ENCODE results near the gene LENG8.
"Not testable (repeated sequence)": the region's sequence is repeated elsewhere in the genome, so short reads cannot be mapped to it uniquely, and the experiment has no call there.

Gene LENG8

DNA sequence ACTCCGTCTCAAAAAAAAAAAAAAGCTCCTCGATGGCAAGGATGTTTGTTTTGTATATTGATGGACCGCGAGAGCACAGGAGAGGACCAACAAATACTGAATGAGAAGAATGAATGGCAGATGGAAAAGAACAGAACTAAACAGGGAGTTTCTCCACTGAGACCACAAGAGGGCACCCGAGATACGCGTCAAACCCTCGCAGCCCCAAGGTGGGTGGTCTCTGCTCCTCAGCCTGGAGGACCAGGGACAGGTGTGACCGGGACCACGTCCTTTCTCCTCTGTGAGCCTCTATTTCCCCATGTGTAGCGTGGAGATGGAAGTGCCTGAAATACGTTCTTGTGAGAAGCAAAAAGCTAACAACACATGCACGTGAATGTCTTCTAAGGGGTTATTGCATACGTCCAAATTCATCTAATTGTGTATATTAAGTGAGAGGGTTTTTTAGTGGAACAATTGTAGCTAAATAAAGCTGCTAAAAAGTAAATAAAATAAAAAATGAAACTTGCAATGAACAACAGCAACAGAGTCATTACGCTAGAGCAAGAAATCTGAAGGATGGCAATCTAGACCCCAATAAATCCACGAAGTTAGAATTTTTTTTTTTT, 32.4 kb downstream of the LENG8 start:
- H3K27me3 ChIP-seq: peaks cover 0 to 81% (median 0%) of the 10 kb centered on the region in 11 experiments; a peak in 8 of 22 replicates
- H4K20me1 ChIP-seq: peaks cover 0 to 8% (median 0%) of the 10 kb centered on the region in 11 experiments; a peak in 4 of 22 replicates
- TF ChIP-seq Cebpa-rat (IDR thresholded peaks at IDR 0.05): no peak
- H3K9ac ChIP-seq: no peak overlapping the region
- peaks cover 39 to 57% (median 46%) of the 10 kb centered on the region in 10 experiments for H3K4me1 ChIP-seq
- no peaks in the 10 kb centered on the region for H3K36me3 ChIP-seq
- H3K4me3 ChIP-seq: no peak overlapping the region
- H3K4me2 ChIP-seq: peak overlapping the region in 10 of 11 experiments; percentile 11 to 72 (median 50); a peak in 9 of 22 replicates
- H3K9me3 ChIP-seq (replicated peaks in 1 of 11): no peaks in the 10 kb centered on the region
- no peak overlapping the region for H3K27ac ChIP-seq

DNA sequence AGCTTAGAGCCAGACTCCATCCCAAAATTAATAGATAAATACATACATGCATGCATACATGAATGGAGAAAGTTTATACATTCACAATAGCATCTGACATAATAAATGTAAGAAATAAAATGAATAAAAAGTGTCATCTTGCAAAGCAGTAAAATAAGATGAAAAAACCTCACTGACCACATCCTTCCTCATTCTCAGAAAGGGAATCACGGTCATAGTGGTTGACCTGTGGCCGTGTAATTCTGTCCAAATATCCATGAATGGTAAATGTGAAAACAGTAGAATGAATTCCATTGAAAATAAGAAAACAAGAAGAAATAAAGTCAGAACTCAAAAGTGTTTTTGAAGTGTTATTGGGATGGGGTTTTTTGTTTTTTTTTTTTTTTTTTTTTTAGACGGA, 33.9 kb downstream of the LENG8 start:
- H3K4me1 ChIP-seq: peaks cover 39 to 55% (median 46%) of the 10 kb centered on the region in 10 experiments
- H3K4me3 ChIP-seq: no peak overlapping the region
- peaks cover 0 to 66% (median 0%) of the 10 kb centered on the region in 11 experiments; a peak in 7 of 22 replicates for H3K27me3 ChIP-seq
- H3K36me3 ChIP-seq: no peaks in the 10 kb centered on the region
- peaks cover 0 to 5% (median 0%) of the 10 kb centered on the region in 11 experiments; a peak in 4 of 22 replicates for H4K20me1 ChIP-seq
- no peaks in the 10 kb centered on the region for H3K9me3 ChIP-seq (replicated peaks in 1 of 11)
- no peak overlapping the region for H3K27ac ChIP-seq
- no peak for TF ChIP-seq Cebpa-rat (IDR thresholded peaks at IDR 0.05)
- no peak overlapping the region for H3K9ac ChIP-seq
- peak overlapping the region; percentile 49 to 75 (median 66); a peak in 21 of 22 replicates for H3K4me2 ChIP-seq

DNA sequence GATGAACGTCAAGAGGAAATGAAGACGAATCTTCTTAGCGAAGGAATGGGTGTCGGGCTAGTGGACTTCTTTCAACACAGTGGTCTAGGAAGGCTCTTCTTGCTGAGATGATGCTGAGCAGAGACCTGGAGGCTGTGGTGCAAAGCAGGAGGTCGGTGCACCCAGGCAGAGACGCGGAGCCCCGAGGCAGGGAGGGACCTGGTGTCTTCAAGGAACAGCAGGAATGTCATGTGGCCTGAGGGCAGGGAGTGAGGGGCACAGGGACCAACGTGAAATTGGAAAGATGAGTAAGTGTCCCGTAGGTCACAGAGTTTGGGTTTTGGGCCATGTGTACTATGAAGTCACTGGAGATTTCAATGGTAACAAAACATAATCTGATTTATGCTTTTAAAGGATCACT, 35.5 kb downstream of the LENG8 start:
- Histone ChIP-seq H3K4me3 (no peak overlapping the region), H3K27ac (no peak overlapping the region), H4K20me1 (no peaks in the 10 kb centered on the region; a peak in 1 of 22 replicates), H3K4me1 (peaks cover 39 to 52% (median 46%) of the 10 kb centered on the region in 10 experiments), H3K36me3 (no peaks in the 10 kb centered on the region), H3K9ac (no peak overlapping the region), H3K4me2 (no peak overlapping the region), H3K27me3 (peaks cover 0 to 71% (median 0%) of the 10 kb centered on the region in 11 experiments; a peak in 6 of 22 replicates), H3K9me3 (replicated peaks in 1 of 11) (no peaks in the 10 kb centered on the region)
- no peak for TF ChIP-seq Cebpa-rat (IDR thresholded peaks at IDR 0.05)

DNA sequence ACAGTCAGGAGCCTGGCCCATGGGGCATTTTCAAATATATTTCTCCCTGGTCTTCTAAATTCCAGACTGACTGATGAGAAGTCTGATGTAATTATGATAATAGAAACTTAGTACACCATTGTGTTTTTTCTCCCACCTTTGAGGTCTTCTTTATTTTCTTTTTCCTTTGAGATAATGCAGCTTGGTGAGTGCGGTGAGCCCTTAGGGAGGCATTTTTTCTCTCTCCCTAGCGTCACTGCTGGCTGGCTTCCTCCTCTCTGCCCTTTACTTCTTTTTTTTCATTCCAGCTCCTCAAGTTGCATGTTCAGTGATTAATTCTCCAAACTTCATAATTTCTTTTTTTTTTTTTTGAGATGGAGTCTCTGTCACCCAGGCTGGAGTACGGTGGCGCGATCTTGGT, 36.9 kb downstream of the LENG8 start:
- H3K4me1 ChIP-seq: peaks cover 29 to 47% (median 41%) of the 10 kb centered on the region in 10 experiments
- no peak overlapping the region for H3K4me3 ChIP-seq
- peaks cover 0 to 75% (median 0%) of the 10 kb centered on the region in 11 experiments; a peak in 6 of 22 replicates for H3K27me3 ChIP-seq

DNA sequence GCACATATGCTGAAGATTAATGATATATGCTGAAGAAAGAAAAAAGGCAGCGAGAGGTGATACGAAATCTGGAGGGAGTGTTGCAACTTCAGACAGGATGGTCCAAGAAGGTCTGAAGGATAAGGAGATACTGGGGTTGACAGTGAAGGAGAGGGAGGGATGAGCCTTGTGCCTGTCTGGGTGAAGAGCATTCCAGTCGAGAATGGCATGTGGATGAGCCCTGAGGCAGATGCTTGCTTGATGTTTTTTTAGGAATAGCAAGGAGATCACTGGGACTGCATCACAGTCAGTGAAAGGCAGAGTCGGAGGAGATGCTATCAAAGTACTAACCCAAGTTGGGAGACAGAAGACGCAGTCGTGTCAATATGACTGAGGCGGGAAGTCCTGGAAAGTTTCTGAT, 40.3 kb downstream of the LENG8 start:
- peaks cover 0 to 59% (median 0%) of the 10 kb centered on the region in 11 experiments; a peak in 6 of 22 replicates for H3K27me3 ChIP-seq
- no peak overlapping the region for H3K4me2 ChIP-seq
- no peak overlapping the region for H3K27ac ChIP-seq
- H3K36me3 ChIP-seq: no peaks in the 10 kb centered on the region
- no peak overlapping the region for H3K9ac ChIP-seq
- no peaks in the 10 kb centered on the region for H3K9me3 ChIP-seq (replicated peaks in 1 of 11)
- no peak for TF ChIP-seq Cebpa-rat (IDR thresholded peaks at IDR 0.05)
- H4K20me1 ChIP-seq: no peaks in the 10 kb centered on the region
- H3K4me3 ChIP-seq: no peak overlapping the region
- H3K4me1 ChIP-seq: peaks cover 7 to 53% (median 43%) of the 10 kb centered on the region in 10 experiments

More for the DNA sequence above, 36.9 kb downstream of the LENG8 start:
- Histone ChIP-seq H3K4me2 (peak overlapping the region in 9 of 11 experiments; percentile 2 to 42 (median 17); a peak in 11 of 22 replicates), H3K9me3 (replicated peaks in 1 of 11) (no peaks in the 10 kb centered on the region), H4K20me1 (no peaks in the 10 kb centered on the region), H3K9ac (no peak overlapping the region), H3K27ac (no peak overlapping the region), H3K36me3 (no peaks in the 10 kb centered on the region)
- no peak for TF ChIP-seq Cebpa-rat (IDR thresholded peaks at IDR 0.05)

DNA sequence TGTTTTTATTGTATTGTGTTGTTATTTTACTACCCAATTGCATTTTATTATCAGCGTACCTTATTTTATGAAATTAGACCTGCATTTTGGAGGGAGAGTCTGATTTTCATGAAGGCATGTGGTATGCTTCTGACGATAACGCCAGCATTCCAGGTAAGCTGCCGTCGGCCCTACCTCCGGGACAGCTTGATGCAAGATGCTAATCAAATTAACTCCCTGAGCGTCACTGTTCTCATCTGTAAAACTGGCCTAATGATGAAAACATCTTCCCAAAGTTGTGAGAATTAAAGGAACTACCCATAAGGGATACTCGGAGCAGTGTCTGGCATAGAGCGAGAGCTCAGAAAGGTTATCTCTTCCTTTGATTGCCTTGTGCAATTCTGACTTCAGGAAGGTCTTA, 40.8 kb downstream of the LENG8 start:
- Histone ChIP-seq H3K9me3 (replicated peaks in 1 of 11) (no peaks in the 10 kb centered on the region), H3K4me3 (no peak overlapping the region), H3K9ac (no peak overlapping the region), H3K27me3 (peaks cover 0 to 56% (median 0%) of the 10 kb centered on the region in 11 experiments; a peak in 5 of 22 replicates), H3K4me1 (peaks cover 7 to 58% (median 45%) of the 10 kb centered on the region in 10 experiments), H4K20me1 (no peaks in the 10 kb centered on the region), H3K4me2 (no peak overlapping the region; a peak in 1 of 22 replicates), H3K36me3 (no peaks in the 10 kb centered on the region), H3K27ac (no peak overlapping the region)
- TF ChIP-seq Cebpa-rat (IDR thresholded peaks at IDR 0.05): no peak

DNA sequence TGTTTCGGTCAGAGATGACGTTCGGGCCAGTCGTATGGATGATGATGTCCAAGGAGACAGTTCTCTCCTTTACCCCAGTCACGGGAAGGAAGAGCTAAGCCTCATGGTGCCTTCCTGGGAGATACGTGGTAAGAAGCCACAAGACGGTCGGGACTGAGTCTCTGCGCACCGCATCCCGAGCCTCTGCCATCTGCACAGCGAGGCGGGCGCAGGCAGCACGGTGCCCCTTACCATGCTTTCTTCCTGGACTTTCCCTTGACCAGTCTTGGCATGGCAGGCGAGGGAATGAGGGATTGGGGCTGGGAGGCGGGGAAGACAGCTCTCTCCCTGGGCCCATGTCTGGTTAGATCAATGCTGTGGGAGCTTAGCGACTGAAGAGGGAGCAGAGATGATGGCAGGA, 43.6 kb downstream of the LENG8 start:
- peaks cover 0 to 63% (median 0%) of the 10 kb centered on the region in 11 experiments; a peak in 5 of 22 replicates for H3K27me3 ChIP-seq
- no peaks in the 10 kb centered on the region for H3K36me3 ChIP-seq
- no peak for TF ChIP-seq Cebpa-rat (IDR thresholded peaks at IDR 0.05)
- peak overlapping the region in 5 of 11 experiments; percentile 7 to 46 (median 38); a peak in 7 of 22 replicates for H3K4me2 ChIP-seq
- H3K9ac ChIP-seq: no peak overlapping the region; a peak in 1 of 22 replicates
- no peak overlapping the region for H3K4me3 ChIP-seq
- no peaks in the 10 kb centered on the region for H4K20me1 ChIP-seq
- H3K27ac ChIP-seq: peak overlapping the region in 9 of 11 experiments; percentile 19 to 63 (median 42); a peak in 15 of 22 replicates
- no peaks in the 10 kb centered on the region for H3K9me3 ChIP-seq (replicated peaks in 1 of 11)
- H3K4me1 ChIP-seq: peaks cover 0 to 71% (median 56%) of the 10 kb centered on the region in 10 experiments; a peak in 17 of 20 replicates

DNA sequence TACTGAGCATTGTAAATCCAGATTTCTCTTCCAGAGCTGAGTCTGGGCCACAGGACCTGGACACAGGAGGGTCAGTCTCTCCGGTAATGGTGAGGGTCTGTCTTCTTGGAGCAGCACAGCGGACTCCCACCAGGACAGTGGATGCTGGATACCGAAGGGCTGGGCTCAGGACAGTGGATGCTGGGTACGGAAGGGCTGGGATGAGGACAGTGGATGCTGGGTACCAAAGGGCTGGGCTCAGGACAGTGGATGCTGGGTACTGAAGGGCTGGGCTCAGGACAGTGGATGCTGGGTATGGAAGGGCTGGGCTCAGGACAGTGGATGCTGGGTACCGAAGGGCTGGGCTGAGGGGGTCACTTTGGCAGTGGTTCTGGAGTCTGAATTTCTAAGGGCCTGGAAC, 44.1 kb downstream of the LENG8 start:
- Histone ChIP-seq H3K4me1 (peaks cover 0 to 76% (median 61%) of the 10 kb centered on the region in 10 experiments; a peak in 17 of 20 replicates), H3K27me3 (peaks cover 0 to 66% (median 0%) of the 10 kb centered on the region in 11 experiments; a peak in 5 of 22 replicates), H3K4me2 (peak overlapping the region in 3 of 11 experiments; percentile 7 to 46 (median 39); a peak in 5 of 22 replicates), H3K27ac (peak overlapping the region in 5 of 11 experiments; percentile 19 to 63 (median 51); a peak in 3 of 22 replicates)
- H3K36me3 ChIP-seq; H4K20me1 ChIP-seq; H3K9me3 ChIP-seq (replicated peaks in 1 of 11); H3K9ac ChIP-seq; H3K4me3 ChIP-seq: not testable (repeated sequence)

DNA sequence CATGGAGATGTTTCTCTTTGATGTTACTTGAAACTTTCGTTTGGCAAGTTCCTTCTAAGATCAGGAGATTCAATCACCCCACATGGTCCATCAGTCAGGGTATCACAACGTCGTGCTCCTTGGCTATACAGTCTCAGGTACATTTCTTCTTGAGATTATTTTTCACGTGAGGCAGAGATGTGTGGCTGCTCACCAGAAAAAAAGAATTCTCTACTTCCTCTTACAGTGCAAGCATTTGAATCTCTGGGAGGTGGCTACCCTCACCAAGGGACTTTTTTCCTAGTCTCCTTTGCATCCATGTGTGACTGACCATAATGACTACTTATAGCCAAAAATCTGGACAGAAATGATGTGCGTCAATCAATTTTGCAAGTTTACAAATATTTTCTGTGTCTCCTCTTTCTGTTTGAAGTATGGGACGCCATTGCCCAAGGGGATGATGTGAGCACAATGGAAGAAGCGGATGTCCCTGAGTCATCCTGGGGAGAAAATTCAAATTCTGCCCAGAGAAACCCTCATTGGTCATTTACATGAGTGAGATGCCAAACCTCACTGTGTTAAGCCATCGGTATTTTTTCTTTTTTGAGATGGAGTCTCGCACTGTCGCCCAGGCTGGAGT, 45.1 kb downstream of the LENG8 start:
- Histone ChIP-seq H3K36me3 (no peaks in the 10 kb centered on the region), H3K27ac (no peak overlapping the region), H3K27me3 (peaks cover 0 to 68% (median 0%) of the 10 kb centered on the region in 11 experiments; a peak in 5 of 22 replicates), H3K4me2 (peak overlapping the region in 8 of 11 experiments; percentile 4 to 42 (median 18); a peak in 9 of 22 replicates), H4K20me1 (no peaks in the 10 kb centered on the region), H3K9ac (no peak overlapping the region), H3K4me1 (peaks cover 0 to 86% (median 71%) of the 10 kb centered on the region in 10 experiments; a peak in 17 of 20 replicates), H3K4me3 (no peak overlapping the region), H3K9me3 (replicated peaks in 1 of 11) (no peaks in the 10 kb centered on the region)
- no peak for TF ChIP-seq Cebpa-rat (IDR thresholded peaks at IDR 0.05)

DNA sequence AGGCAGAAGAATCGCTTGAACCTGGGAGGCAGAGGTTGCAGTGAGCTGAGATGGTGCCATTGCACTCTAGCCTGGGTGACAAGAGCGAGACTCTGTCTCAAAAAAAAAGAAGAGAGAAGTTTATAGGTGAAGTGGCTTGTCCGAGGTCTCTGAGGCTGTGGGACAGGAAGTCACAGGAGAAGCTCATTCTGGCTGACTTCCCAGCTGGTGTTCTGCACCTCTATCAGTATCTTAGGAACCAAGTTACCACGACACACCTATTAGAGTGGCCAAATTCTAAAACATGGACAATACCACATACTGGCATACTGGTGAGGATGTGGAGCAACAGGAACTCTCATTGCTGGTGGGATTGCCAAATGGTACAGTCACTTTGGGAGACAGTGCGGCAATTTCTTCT, 46.3 kb downstream of the LENG8 start:
- H4K20me1 ChIP-seq; H3K4me3 ChIP-seq; H3K9ac ChIP-seq; H3K36me3 ChIP-seq; H3K27ac ChIP-seq; H3K9me3 ChIP-seq (replicated peaks in 1 of 11): not testable (repeated sequence)
- peaks cover 0 to 62% (median 0%) of the 10 kb centered on the region in 11 experiments; a peak in 5 of 22 replicates for H3K27me3 ChIP-seq
- H3K4me1 ChIP-seq: peaks cover 0 to 87% (median 72%) of the 10 kb centered on the region in 10 experiments; a peak in 17 of 20 replicates
- peak overlapping the region in 7 of 11 experiments; percentile 12 to 49 (median 33); a peak in 12 of 22 replicates for H3K4me2 ChIP-seq

DNA sequence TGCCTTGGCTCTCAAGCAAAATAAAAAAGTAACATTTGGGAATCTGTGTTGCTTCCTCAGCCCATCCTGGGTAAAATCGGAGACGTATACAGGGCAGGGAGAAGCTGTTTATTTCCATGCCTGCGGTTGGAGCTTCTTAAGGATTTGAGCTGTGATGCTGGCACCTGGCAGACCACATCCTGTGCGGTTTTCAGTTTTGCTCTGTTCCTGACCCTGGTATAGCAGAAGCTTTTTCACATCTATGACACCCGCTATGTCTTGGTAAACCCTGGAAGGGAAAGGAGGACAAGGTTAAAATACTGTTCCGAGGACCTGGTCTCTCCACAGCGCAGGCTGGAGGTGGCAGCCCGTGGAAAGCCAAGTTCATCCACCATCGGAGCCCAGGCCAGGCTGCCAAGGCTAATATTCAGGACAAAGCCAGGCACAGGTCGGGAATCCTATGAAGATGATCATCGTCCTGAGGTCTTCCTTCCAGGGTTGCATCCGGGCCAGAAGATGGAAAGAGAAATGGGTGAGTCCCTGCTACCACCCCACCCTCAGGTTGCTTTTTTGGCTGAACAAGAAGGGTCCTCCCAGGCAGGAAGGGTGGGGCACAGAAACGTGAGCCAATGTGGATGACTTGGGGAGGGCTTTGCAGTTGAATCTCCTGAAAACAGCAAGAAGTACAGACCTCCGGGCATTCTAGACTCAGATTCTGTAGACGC, 48.9 kb downstream of the LENG8 start:
- peak overlapping the region; percentile 35 to 72 (median 66); a peak in 20 of 22 replicates for H3K4me2 ChIP-seq
- H3K27me3 ChIP-seq: peaks cover 0 to 60% (median 0%) of the 10 kb centered on the region in 11 experiments; a peak in 4 of 22 replicates
- peaks cover 0 to 68% (median 53%) of the 10 kb centered on the region in 10 experiments; a peak in 17 of 20 replicates for H3K4me1 ChIP-seq
- peak overlapping the region; percentile 38 to 65 (median 54) for H3K4me3 ChIP-seq
- H4K20me1 ChIP-seq; H3K9me3 ChIP-seq (replicated peaks in 1 of 11); H3K36me3 ChIP-seq: not testable (repeated sequence)
- peak overlapping the region in 10 of 11 experiments; percentile 51 to 76 (median 71); a peak in 21 of 22 replicates for H3K27ac ChIP-seq
- H3K9ac ChIP-seq: peak overlapping the region; percentile 51 to 74 (median 72); a peak in 21 of 22 replicates

DNA sequence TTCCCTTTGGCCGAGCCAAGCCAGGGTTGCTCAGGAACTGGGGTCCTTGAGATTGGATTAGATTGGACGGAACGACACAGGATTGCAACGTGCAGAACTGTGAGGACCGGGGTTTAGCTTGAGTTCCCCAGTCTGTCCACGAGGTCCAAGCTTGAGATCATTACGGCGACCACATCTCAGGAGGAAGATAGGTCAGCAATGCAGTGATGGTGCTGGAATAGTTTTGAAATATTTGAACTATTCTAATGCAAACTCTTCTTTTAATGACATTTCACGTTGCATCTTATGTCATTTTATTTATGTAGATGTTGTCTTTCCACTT, 49.4 kb downstream of the LENG8 start:
- Histone ChIP-seq H3K27me3 (peaks cover 0 to 61% (median 0%) of the 10 kb centered on the region in 11 experiments; a peak in 4 of 22 replicates), H3K27ac (peak overlapping the region in 10 of 11 experiments; percentile 51 to 76 (median 71); a peak in 21 of 22 replicates)
- H3K9me3 ChIP-seq (replicated peaks in 1 of 11): not testable (repeated sequence)

More for the DNA sequence above, 49.4 kb downstream of the LENG8 start:
- peak overlapping the region; percentile 51 to 74 (median 72); a peak in 21 of 22 replicates for H3K9ac ChIP-seq
- not testable (repeated sequence) for H3K36me3 ChIP-seq, H4K20me1 ChIP-seq
- peaks cover 0 to 73% (median 52%) of the 10 kb centered on the region in 10 experiments; a peak in 17 of 20 replicates for H3K4me1 ChIP-seq
- H3K4me3 ChIP-seq: peak overlapping the region; percentile 38 to 65 (median 54)
- peak overlapping the region; percentile 35 to 72 (median 66); a peak in 20 of 22 replicates for H3K4me2 ChIP-seq

Data from BLaER1 treated with 17β-estradiol and CSF1 and Interleukin-3, amounts not matched to agents 10 nM and 100 nM (cell line).